ENCODE data around the gene PDE1A.

DNA sequence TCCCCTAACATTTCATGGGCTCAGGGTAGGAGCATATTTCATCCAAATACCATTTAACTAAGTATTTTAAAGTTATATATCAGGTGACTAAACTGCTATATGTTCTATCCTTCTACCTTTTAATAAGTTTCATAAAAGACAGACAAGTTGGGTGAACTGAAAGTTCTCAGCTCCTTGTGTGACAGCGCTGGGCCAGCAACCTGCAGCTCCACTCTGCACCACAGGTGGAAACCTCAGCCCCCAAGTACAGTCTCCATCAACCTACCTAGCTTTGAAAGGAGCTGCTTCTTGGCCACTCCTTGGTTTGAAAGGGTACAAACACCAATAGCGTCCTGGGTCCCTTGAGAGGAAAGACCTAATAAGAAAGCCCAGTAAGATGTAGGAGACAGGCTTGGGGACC lies 177.9 kb downstream of the PDE1A start:
- TF ChIP-seq, protein P1, sequence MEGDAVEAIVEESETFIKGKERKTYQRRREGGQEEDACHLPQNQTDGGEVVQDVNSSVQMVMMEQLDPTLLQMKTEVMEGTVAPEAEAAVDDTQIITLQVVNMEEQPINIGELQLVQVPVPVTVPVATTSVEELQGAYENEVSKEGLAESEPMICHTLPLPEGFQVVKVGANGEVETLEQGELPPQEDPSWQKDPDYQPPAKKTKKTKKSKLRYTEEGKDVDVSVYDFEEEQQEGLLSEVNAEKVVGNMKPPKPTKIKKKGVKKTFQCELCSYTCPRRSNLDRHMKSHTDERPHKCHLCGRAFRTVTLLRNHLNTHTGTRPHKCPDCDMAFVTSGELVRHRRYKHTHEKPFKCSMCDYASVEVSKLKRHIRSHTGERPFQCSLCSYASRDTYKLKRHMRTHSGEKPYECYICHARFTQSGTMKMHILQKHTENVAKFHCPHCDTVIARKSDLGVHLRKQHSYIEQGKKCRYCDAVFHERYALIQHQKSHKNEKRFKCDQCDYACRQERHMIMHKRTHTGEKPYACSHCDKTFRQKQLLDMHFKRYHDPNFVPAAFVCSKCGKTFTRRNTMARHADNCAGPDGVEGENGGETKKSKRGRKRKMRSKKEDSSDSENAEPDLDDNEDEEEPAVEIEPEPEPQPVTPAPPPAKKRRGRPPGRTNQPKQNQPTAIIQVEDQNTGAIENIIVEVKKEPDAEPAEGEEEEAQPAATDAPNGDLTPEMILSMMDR (IDR thresholded peaks at IDR 0.05; ENCODE audit: insufficient read depth, low read length), result no peak
- TF ChIP-seq GABPA (IDR thresholded peaks at IDR 0.05; ENCODE audit: low read depth) (no peak), SPI1 (IDR thresholded peaks at IDR 0.05; ENCODE audit: borderline replicate concordance, low read depth) (no peak)

Data from HL-60 (cell line).